Lower leg skin (tissue), 3 donors: Measurements from ENCODE around the gene RPRD1B.

ENCODE experiments used
- CTCF ChIP-seq, 3 donors: fragments of 450-650 bp; IDR thresholded peaks; one replicate each; pipeline ENCODE4 v1.5.1; 2016; ENCODE audit warnings: antibody characterized with exemption in 3 of 3, mild to moderate bottlenecking in 3 of 3, moderate library complexity in 2 of 3
- POLR2A ChIP-seq, 2 donors: fragments of 450-650 bp; IDR thresholded peaks; one replicate each; pipeline ENCODE4 v1.6.1; 2016 to 2017; ENCODE audit warnings: antibody characterized with exemption in 2 of 2, mild to moderate bottlenecking in 1 of 2, moderate library complexity in 1 of 2

GRCh38 chr20:38001981-38002380 lies 31.6 kb upstream of the RPRD1B start:
- no peak for TF ChIP-seq CTCF (IDR thresholded peaks at IDR 0.05)
- no peak for TF ChIP-seq POLR2A (IDR thresholded peaks at IDR 0.05)
